Measurements from ENCODE around the gene COG5.

GRCh38 chr7:107332488-107333269, 231.0 kb downstream of the COG5 start:
- TF ChIP-seq SMC3 (IDR thresholded peaks at IDR 0.05; ENCODE audit: low read depth, low read length) (no peak), POLR2A (IDR thresholded peaks at IDR 0.05; ENCODE audit: low read depth, low read length) (no peak), FOS (IDR thresholded peaks at IDR 0.05; ENCODE audit: low read depth, low read length) (no peak)
- TF ChIP-seq, protein P1, sequence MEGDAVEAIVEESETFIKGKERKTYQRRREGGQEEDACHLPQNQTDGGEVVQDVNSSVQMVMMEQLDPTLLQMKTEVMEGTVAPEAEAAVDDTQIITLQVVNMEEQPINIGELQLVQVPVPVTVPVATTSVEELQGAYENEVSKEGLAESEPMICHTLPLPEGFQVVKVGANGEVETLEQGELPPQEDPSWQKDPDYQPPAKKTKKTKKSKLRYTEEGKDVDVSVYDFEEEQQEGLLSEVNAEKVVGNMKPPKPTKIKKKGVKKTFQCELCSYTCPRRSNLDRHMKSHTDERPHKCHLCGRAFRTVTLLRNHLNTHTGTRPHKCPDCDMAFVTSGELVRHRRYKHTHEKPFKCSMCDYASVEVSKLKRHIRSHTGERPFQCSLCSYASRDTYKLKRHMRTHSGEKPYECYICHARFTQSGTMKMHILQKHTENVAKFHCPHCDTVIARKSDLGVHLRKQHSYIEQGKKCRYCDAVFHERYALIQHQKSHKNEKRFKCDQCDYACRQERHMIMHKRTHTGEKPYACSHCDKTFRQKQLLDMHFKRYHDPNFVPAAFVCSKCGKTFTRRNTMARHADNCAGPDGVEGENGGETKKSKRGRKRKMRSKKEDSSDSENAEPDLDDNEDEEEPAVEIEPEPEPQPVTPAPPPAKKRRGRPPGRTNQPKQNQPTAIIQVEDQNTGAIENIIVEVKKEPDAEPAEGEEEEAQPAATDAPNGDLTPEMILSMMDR (conservative IDR thresholded peaks at IDR 0.05; ENCODE audit: low read depth, low read length) = no peak

All from IMR-90 (cell line).